CD4-positive, alpha-beta T cell treated with Interleukin-6 at 100 ng/mL for 8 hours (primary cell): ENCODE results near the gene PEX7.
"Not testable (repeated sequence)": the region's sequence is repeated elsewhere in the genome, so short reads cannot be mapped to it uniquely, and the experiment has no call there.

ENCODE experiments used
- DNase-seq: peaks from one replicate; pipeline ENCODE4 v3.0.0-alpha.2; 2020; ENCODE audit warnings: mixed read lengths, low spot score

The PEX7 gene

GRCh38 chr6:136822376-136823127 lies at the start of gene PEX7:
TSS of gene PEX7 (plus strand) at chr6:136822592. CDS start at chr6:136822666, 74 bp downstream.
- peak; percentile 90 for DNase-seq

GRCh38 chr6:136772685-136773472 lies 49.5 kb upstream of the PEX7 start:
- DNase-seq = no peak

- DNase-seq = no peak
Measured at GRCh38 chr6:136773473-136773796, 49.0 kb upstream of the PEX7 start.

GRCh38 chr6:136774228-136775041 lies 48.0 kb upstream of the PEX7 start:
- DNase-seq = no peak

GRCh38 chr6:136775081-136775480 lies 47.3 kb upstream of the PEX7 start:
- DNase-seq = no peak

GRCh38 chr6:136775548-136775947 lies 46.8 kb upstream of the PEX7 start:
- no peak for DNase-seq

- DNase-seq = no peak
Measured at GRCh38 chr6:136777651-136778050, 44.7 kb upstream of the PEX7 start.

- no peak for DNase-seq
Measured at GRCh38 chr6:136779682-136780081, 42.7 kb upstream of the PEX7 start.

- no peak for DNase-seq
Measured at GRCh38 chr6:136780972-136781371, 41.4 kb upstream of the PEX7 start.

GRCh38 chr6:136782021-136782770 lies 40.2 kb upstream of the PEX7 start:
- no peak for DNase-seq

GRCh38 chr6:136783021-136783420 lies 39.4 kb upstream of the PEX7 start:
- no peak for DNase-seq

- DNase-seq = no peak
Measured at GRCh38 chr6:136783495-136784270, 38.7 kb upstream of the PEX7 start.

- DNase-seq = no peak
Measured at GRCh38 chr6:136784271-136784664, 38.1 kb upstream of the PEX7 start.

GRCh38 chr6:136784910-136785746 lies 37.3 kb upstream of the PEX7 start:
- peak; percentile 52 for DNase-seq

- DNase-seq = no peak
Measured at GRCh38 chr6:136786658-136787057, 35.7 kb upstream of the PEX7 start.

GRCh38 chr6:136787726-136788068 lies 34.7 kb upstream of the PEX7 start:
- no peak for DNase-seq

- peak; percentile 27 for DNase-seq
Measured at GRCh38 chr6:136788069-136788902, 34.1 kb upstream of the PEX7 start.

GRCh38 chr6:136789440-136789839 lies 33.0 kb upstream of the PEX7 start:
- DNase-seq = not testable (repeated sequence)
